WERI-Rb-1 (cell line): ENCODE results near the gene MCM3AP.

ENCODE experiments used
- DNase-seq: peaks from one replicate; pipeline ENCODE4 v3.0.0-alpha.2; 2020
- H3K27ac ChIP-seq: fragments of 250-450 bp; sonication (Bioruptor Pico); 2 replicates; pipeline ENCODE4 v1.5.1; 2020; ENCODE audit warnings: mild to moderate bottlenecking, moderate library complexity
- H3K27me3 ChIP-seq: fragments of 250-450 bp; sonication (Bioruptor Pico); 2 replicates; pipeline ENCODE4 v1.5.1; 2021; ENCODE audit warnings: mild to moderate bottlenecking, low read depth, moderate library complexity; ENCODE audit not compliant: insufficient read depth, severe bottlenecking
- H3K36me3 ChIP-seq: fragments of 250-450 bp; sonication (Bioruptor Pico); 2 replicates; pipeline ENCODE4 v1.5.1; 2020; ENCODE audit warnings: mild to moderate bottlenecking, moderate library complexity
- H3K4me3 ChIP-seq: 2 replicates; pipeline ENCODE4 v1.5.1; 2011; ENCODE audit warnings: low read depth, mild to moderate bottlenecking, control low read depth, low read length
- H3K9me3 ChIP-seq: fragments of 250-450 bp; sonication (Bioruptor Pico); 2 replicates; pipeline ENCODE4 v1.5.1; 2021; ENCODE audit warnings: mild to moderate bottlenecking, moderate library complexity; ENCODE audit not compliant: severe bottlenecking
- CTCF ChIP-seq: IDR thresholded peaks from 2 replicates; pipeline ENCODE4 v1.5.1; 2011; ENCODE audit warnings: low read depth, mild to moderate bottlenecking, control low read depth, inconsistent platforms, low read length

MCM3AP gene

GRCh38 chr21:46307625-46308024 is 22.2 kb upstream of the MCM3AP start:
- no peak for TF ChIP-seq CTCF
- Histone ChIP-seq H3K27ac (no peak overlapping the region), H3K4me3 (no peak overlapping the region), H3K9me3 (no peaks in the 10 kb centered on the region), H3K36me3 (peaks cover 63% of the 10 kb centered on the region), H3K27me3 (no peaks in the 10 kb centered on the region)
- DNase-seq, result no peak

GRCh38 chr21:46304955-46305354 is 19.5 kb upstream of the MCM3AP start:
- DNase-seq, result no peak
- TF ChIP-seq CTCF, result no peak
- H3K27ac ChIP-seq, result no peak overlapping the region
- H3K36me3 ChIP-seq, result peaks cover 70% of the 10 kb centered on the region
- H3K9me3 ChIP-seq, result no peaks in the 10 kb centered on the region
- no peaks in the 10 kb centered on the region for H3K27me3 ChIP-seq
- H3K4me3 ChIP-seq, result no peak overlapping the region

- no peak for DNase-seq
- Histone ChIP-seq H3K9me3 (no peaks in the 10 kb centered on the region), H3K4me3 (no peak overlapping the region), H3K36me3 (peaks cover 72% of the 10 kb centered on the region), H3K27ac (no peak overlapping the region), H3K27me3 (no peaks in the 10 kb centered on the region)
- TF ChIP-seq CTCF, result no peak
Measured at GRCh38 chr21:46304437-46304836, 19.0 kb upstream of the MCM3AP start.

- Histone ChIP-seq H3K27me3 (no peaks in the 10 kb centered on the region), H3K36me3 (peaks cover 63% of the 10 kb centered on the region), H3K4me3 (no peak overlapping the region), H3K9me3 (no peaks in the 10 kb centered on the region), H3K27ac (no peak overlapping the region)
- TF ChIP-seq CTCF, result no peak
- DNase-seq, result no peak
Measured at GRCh38 chr21:46301759-46302158, 16.3 kb upstream of the MCM3AP start.

GRCh38 chr21:46299167-46299566 is 13.8 kb upstream of the MCM3AP start:
- H3K27me3 ChIP-seq, result no peaks in the 10 kb centered on the region
- no peak overlapping the region for H3K4me3 ChIP-seq
- H3K27ac ChIP-seq, result no peak overlapping the region
- DNase-seq, result no peak
- no peaks in the 10 kb centered on the region for H3K9me3 ChIP-seq
- no peak for TF ChIP-seq CTCF
- H3K36me3 ChIP-seq, result peaks cover 40% of the 10 kb centered on the region
